Natural killer cell (primary cell): Measurements from ENCODE around the gene MAN2A1. TPM values are rescaled to one million over a fixed set of nuclear protein-coding genes. Genes with fewer than 3 reads are reported as not detected.

Source experiments
- ATAC-seq, 3 donors: fragments of 150-1000 bp in 2 of 3; fragments of 200-7000 bp in 1 of 3; cut with Tn5 transposase; 1 replicate in 1 of 3; 2 replicates in 2 of 3; pipeline ENCODE4 v1.10.0; 2021; ENCODE audit warnings: mild to moderate bottlenecking in 2 of 3, moderate library complexity in 2 of 3
- DNase-seq, 2 donors: peaks; one replicate each; pipeline versions ENCODE4 v3.0.0 to v3.0.0-alpha.2; 2013 to 2021; ENCODE audit warnings: mixed read lengths in 1 of 2
- H3K27ac ChIP-seq: one replicate; pipeline ENCODE4 v1.5.1; 2013; ENCODE audit warnings: mild to moderate bottlenecking, low read length
- H3K27me3 ChIP-seq: one replicate; pipeline ENCODE4 v1.6.1; 2013; ENCODE audit warnings: low read length; ENCODE audit not compliant: control insufficient read depth, insufficient read depth
- H3K36me3 ChIP-seq: one replicate; pipeline ENCODE4 v1.6.1; 2013; ENCODE audit warnings: low read length; ENCODE audit not compliant: control insufficient read depth, insufficient read depth
- H3K4me1 ChIP-seq: one replicate; pipeline ENCODE4 v1.6.1; 2013; ENCODE audit warnings: low read length; ENCODE audit not compliant: control insufficient read depth, insufficient read depth
- H3K4me3 ChIP-seq: one replicate; pipeline ENCODE4 v1.5.1; 2013; ENCODE audit warnings: low read length
- H3K9me3 ChIP-seq: one replicate; pipeline ENCODE4 v1.6.1; 2013; ENCODE audit warnings: low read length; ENCODE audit not compliant: control insufficient read depth, insufficient read depth
- H3K27ac Mint-ChIP-seq, 2 donors: one replicate each; pipeline ENCODE4 v1.8.0; 2022; ENCODE audit warnings: mild to moderate bottlenecking in 2 of 2, mixed read lengths in 2 of 2, moderate library complexity in 1 of 2
- H3K27me3 Mint-ChIP-seq, 2 donors: one replicate each; pipeline ENCODE4 v1.8.0; 2022; ENCODE audit warnings: low read depth in 2 of 2, mixed read lengths in 2 of 2
- H3K36me3 Mint-ChIP-seq: one replicate; pipeline ENCODE4 v1.8.0; 2022; ENCODE audit warnings: mixed read lengths
- H3K4me1 Mint-ChIP-seq, 2 donors: one replicate each; pipeline ENCODE4 v1.8.0; 2022; ENCODE audit warnings: mixed read lengths in 2 of 2
- H3K4me3 Mint-ChIP-seq: one replicate; pipeline ENCODE4 v1.8.0; 2022; ENCODE audit warnings: mild to moderate bottlenecking, moderate library complexity, mixed read lengths
- H3K9me3 Mint-ChIP-seq, 2 donors: one replicate each; pipeline ENCODE4 v1.8.0; 2022; ENCODE audit warnings: mixed read lengths in 2 of 2
- WGBS: methylation state at CpG from one replicate; pipeline ENCODE4 v1.1.7; 2013; ENCODE audit warnings: missing lambda C conversion rate; ENCODE audit not compliant: insufficient coverage; 5-methylcytosine and 5-hydroxymethylcytosine counted together
- intact Hi-C: fragments of 100-400 bp; cut with micrococcal nuclease; formaldehyde crosslinking; loops from one replicate; pipeline ENCODE4 v1.14.2; 2022
- total RNA-seq, 4 donors: library from RNA; stranded (reverse); fragments of 120-200 nt in 1 of 4; gene quantifications; one replicate each; pipeline versions ENCODE4 v1.2.3 to v1.2.4, GENCODE V29; 2013 to 2022
- TF ChIP-seq, protein P1 (sequence below): fragments of 200-600 bp; IDR thresholded peaks from one replicate; pipeline ENCODE4 v1.8.0; 2022; ENCODE audit warnings: antibody characterized with exemption

Gene MAN2A1
- total RNA-seq, 3 donors from 2014 or later (not counting 1 experiment from before 2014, with no cell fraction given): 44.9 to 54.2 (median 50.7) TPM

DNA sequence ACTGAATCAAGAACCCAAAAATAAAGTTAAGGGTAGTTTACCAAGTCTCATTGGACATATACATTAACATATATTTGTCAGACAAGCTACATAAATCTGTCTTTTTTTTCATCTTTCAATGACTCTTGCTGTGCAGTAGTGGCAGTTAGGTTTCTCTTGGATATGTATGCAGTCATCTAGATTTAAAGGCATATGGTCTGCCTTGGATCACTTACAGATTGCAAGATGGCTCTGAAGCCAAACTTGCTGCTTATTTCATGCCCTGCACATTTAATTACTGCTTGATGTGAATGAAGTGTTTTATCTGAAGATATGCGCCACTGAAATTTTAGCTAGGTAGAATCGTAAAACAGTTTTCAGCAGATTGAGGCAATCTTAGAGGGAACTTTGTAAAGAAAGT, 18.6 kb upstream of the MAN2A1 start:
- no peak overlapping the region for H3K4me3 Mint-ChIP-seq

GRCh38 chr5:109674596-109674995, 15.1 kb upstream of the MAN2A1 start:
- H3K27me3 ChIP-seq: peaks cover 2% of the 10 kb centered on the region
- H3K9me3 Mint-ChIP-seq: no peaks in the 10 kb centered on the region
- H3K4me3 Mint-ChIP-seq: no peak overlapping the region
- H3K27me3 Mint-ChIP-seq: peaks cover 26 to 73% of the 10 kb centered on the region in 2 donors
- H3K27ac Mint-ChIP-seq: no peak overlapping the region
- H3K36me3 Mint-ChIP-seq: no peaks in the 10 kb centered on the region
- no peaks in the 10 kb centered on the region for H3K4me1 Mint-ChIP-seq
- H3K4me3 ChIP-seq: no peak overlapping the region
- intact Hi-C loops: no loop called here
- WGBS: 100% methylated on average over 3 of the region's 4 CpGs
- TF ChIP-seq, protein P1, sequence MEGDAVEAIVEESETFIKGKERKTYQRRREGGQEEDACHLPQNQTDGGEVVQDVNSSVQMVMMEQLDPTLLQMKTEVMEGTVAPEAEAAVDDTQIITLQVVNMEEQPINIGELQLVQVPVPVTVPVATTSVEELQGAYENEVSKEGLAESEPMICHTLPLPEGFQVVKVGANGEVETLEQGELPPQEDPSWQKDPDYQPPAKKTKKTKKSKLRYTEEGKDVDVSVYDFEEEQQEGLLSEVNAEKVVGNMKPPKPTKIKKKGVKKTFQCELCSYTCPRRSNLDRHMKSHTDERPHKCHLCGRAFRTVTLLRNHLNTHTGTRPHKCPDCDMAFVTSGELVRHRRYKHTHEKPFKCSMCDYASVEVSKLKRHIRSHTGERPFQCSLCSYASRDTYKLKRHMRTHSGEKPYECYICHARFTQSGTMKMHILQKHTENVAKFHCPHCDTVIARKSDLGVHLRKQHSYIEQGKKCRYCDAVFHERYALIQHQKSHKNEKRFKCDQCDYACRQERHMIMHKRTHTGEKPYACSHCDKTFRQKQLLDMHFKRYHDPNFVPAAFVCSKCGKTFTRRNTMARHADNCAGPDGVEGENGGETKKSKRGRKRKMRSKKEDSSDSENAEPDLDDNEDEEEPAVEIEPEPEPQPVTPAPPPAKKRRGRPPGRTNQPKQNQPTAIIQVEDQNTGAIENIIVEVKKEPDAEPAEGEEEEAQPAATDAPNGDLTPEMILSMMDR: no peak
- no peaks in the 10 kb centered on the region for H3K9me3 ChIP-seq
- DNase-seq: no peak
- H3K27ac ChIP-seq: no peak overlapping the region
- no peak for ATAC-seq
- no peaks in the 10 kb centered on the region for H3K4me1 ChIP-seq
- H3K36me3 ChIP-seq: no peaks in the 10 kb centered on the region

More for the DNA sequence above, 18.6 kb upstream of the MAN2A1 start:
- H3K4me3 ChIP-seq: no peak overlapping the region
- peaks cover 19 to 51% of the 10 kb centered on the region in 2 donors for H3K27me3 Mint-ChIP-seq
- TF ChIP-seq, protein P1: no peak
- DNase-seq (no peak), ATAC-seq (no peak)
- intact Hi-C loops: no loop called here
- H3K4me1 Mint-ChIP-seq: no peaks in the 10 kb centered on the region
- no peaks in the 10 kb centered on the region for H3K9me3 Mint-ChIP-seq
- H3K36me3 ChIP-seq: no peaks in the 10 kb centered on the region
- no peaks in the 10 kb centered on the region for H3K36me3 Mint-ChIP-seq
- no peak overlapping the region for H3K27ac ChIP-seq
- WGBS: 100% methylated on average over 2 of the region's 2 CpGs
- no peaks in the 10 kb centered on the region for H3K27me3 ChIP-seq
- no peak overlapping the region for H3K27ac Mint-ChIP-seq
- no peaks in the 10 kb centered on the region for H3K9me3 ChIP-seq
- no peaks in the 10 kb centered on the region for H3K4me1 ChIP-seq

- H3K27me3 ChIP-seq: peaks cover 2% of the 10 kb centered on the region
- no peaks in the 10 kb centered on the region for H3K4me1 ChIP-seq
- DNase-seq (no peak), ATAC-seq (no peak)
- TF ChIP-seq, protein P1: no peak
- H3K36me3 ChIP-seq: no peaks in the 10 kb centered on the region
- WGBS: 94% methylated on average over 4 of the region's 5 CpGs
- Mint-ChIP-seq H3K4me1 (no peaks in the 10 kb centered on the region), H3K27ac (no peak overlapping the region), H3K4me3 (no peak overlapping the region), H3K9me3 (no peaks in the 10 kb centered on the region), H3K27me3 (peaks cover 24 to 53% of the 10 kb centered on the region in 2 donors), H3K36me3 (no peaks in the 10 kb centered on the region)
- H3K27ac ChIP-seq: no peak overlapping the region
- H3K9me3 ChIP-seq: no peaks in the 10 kb centered on the region
- H3K4me3 ChIP-seq: no peak overlapping the region
- intact Hi-C loops: no loop called here
These were observed 12.8 kb upstream of the MAN2A1 start for GRCh38 chr5:109676920-109677319.

GRCh38 chr5:109678447-109678846, 11.3 kb upstream of the MAN2A1 start:
- WGBS: 83% methylated on average over 3 of the region's 3 CpGs
- Histone ChIP-seq H3K27ac (no peak overlapping the region), H3K27me3 (peaks cover 2% of the 10 kb centered on the region), H3K4me1 (no peaks in the 10 kb centered on the region), H3K36me3 (no peaks in the 10 kb centered on the region), H3K9me3 (no peaks in the 10 kb centered on the region), H3K4me3 (no peak overlapping the region)
- ATAC-seq (no peak), DNase-seq (no peak)
- no peak overlapping the region for H3K4me3 Mint-ChIP-seq
- no peaks in the 10 kb centered on the region for H3K4me1 Mint-ChIP-seq
- intact Hi-C loops: no loop called here
- H3K27ac Mint-ChIP-seq: no peak overlapping the region
- peaks cover 23 to 53% of the 10 kb centered on the region in 2 donors for H3K27me3 Mint-ChIP-seq
- TF ChIP-seq, protein P1: no peak
- H3K36me3 Mint-ChIP-seq: no peaks in the 10 kb centered on the region
- H3K9me3 Mint-ChIP-seq: no peaks in the 10 kb centered on the region
